ENCODE data around the gene CALCB.
A peak's percentile ranks its signal among the peaks of the same experiment; 100 is the strongest.

CALCB gene

DNA sequence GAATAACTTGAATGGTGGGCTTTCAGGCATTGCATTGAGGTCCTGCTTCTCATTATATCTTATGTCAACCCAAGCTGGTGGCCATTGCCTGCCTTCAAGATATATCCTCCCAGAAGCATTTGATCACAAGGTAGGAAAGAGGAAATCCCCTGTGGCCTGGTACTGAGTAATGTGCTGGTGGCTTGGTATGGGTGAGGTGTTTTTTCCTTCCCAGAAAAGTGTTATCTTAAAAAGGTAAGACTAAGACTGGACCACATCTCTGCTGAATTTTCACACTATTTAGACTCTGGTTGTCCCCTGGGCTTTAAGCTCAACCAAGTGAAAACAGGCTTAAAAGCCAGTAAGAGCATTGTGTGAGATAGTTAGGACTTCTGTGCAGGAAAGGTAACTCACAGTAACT is 45.0 kb downstream of the CALCB start:
- no peak for DNase-seq (ENCODE audit: low spot score)

DNA sequence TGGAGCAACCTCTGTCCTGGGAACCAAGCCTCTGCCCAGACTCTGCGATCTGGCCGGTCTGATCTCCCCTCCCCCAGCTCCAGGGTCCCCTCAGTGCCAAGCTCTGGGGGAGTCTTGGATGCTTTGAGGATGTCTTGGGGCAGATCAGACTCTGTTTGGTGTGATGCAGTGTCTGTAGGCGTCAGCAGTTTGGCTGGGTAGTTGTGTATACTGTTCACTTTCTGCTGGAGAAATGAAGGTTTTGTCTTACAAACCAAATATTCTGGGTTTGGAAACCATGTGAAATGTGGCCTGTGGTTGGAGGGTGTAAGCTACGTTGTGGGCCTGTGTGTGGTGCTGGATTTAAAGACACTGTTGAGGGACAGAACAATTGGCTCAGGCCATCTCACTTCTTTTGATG is 46.0 kb downstream of the CALCB start:
- no peak for DNase-seq (ENCODE audit: low spot score)

DNA sequence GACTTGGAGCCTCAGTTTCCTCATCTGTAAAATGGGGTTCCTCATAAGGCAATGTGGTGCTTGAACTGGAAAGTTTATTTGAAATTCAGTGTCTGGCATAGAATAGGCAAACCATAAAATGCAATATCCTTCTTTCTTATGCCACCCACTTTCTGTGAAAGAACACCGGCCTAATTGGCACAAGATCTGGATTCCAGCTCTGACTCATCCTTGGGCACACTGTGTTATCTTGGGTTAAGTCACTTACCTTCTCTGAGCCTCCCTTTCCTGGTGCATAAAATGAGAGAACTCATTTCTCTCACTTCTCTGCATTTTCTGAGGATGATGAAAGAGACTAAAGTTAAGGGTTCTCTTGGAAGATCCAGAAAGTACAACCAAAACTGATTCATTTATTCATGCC is 46.4 kb downstream of the CALCB start:
- no peak for DNase-seq (ENCODE audit: low spot score)

DNA sequence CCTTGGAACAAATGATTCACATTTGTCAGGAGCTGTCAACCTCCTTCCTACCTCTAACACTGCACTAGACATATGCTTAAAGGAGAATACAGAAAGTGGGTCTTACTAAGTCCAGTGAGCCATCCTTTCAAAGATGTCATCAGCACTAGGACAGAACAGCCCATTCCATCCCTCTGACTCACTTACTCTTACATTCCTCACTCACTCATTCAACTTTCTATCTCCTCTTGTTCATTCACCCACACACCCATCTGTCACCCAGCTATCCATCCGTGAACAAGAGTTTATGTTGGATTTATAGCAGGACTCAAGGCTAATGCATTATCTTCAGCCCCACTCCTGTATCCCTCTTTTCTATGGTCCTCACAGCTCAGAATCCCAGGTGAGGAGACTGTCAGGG is 50.5 kb downstream of the CALCB start:
- DNase-seq (ENCODE audit: low spot score), result peak; percentile 78

DNA sequence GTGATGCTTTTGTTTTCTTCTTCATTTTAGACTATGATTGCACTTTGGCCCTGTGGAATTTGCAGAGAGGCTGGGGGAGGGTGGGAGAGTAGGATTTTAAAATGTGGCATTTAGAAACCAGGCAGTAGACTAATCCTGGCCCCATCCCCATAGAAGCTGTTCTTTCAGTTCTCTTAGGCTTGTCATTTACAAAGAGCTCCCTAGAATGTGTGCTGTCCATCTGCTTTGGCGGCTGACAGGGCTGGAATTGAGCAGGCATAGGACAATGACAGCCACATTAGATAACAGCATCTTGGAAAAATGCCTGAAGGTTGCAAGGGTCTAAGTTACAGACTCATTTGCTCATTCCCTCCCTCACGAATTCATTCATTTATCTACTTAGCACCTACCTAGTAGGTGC is 51.1 kb downstream of the CALCB start:
- DNase-seq (ENCODE audit: low spot score), result no peak

DNA sequence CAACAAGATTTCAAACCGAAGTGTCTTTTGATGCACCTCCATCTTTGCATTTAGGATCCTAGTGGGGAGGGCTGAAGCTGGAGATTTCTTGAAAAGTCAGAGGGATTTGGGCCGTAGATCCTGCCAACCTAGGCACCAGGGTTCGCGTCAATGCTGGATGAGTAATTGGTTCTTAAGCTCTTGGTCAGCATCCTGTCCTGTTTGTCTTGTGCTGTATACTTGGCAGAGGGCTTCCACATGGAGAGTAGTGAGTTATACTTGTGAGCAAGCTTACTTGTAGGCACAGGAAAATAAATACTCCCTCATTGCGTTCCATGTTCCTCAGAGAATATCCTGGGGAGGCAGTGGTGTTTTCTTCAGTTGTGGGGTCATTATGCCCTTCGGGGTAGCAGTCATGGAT is 53.9 kb downstream of the CALCB start:
- peak; percentile 46 for DNase-seq (ENCODE audit: low spot score)

All from AG08396 (cell line).